Astrocyte of the spinal cord (primary cell): ENCODE results near the gene PANX1.
"Not testable (repeated sequence)": the region's sequence is repeated elsewhere in the genome, so short reads cannot be mapped to it uniquely, and the experiment has no call there.

Source experiments
- DNase-seq: peaks from one replicate; pipeline ENCODE4 v3.0.0; 2011; ENCODE audit warnings: low read depth, low spot score
- H3K4me3 ChIP-seq: 2 replicates; pipeline ENCODE4 v1.5.1; 2011; ENCODE audit warnings: low read depth, mild to moderate bottlenecking, low read length, moderate library complexity
- in situ Hi-C: cut with HindIII; loops from 2 replicates; pipeline ENCODE4 v1.10.0; 2017; ENCODE audit warnings: low sequenced_read_pairs
- TF ChIP-seq, protein P1 (sequence below): IDR thresholded peaks from 2 replicates; pipeline ENCODE4 v1.5.1; 2012; ENCODE audit warnings: low read depth, mild to moderate bottlenecking, low read length, inconsistent platforms

The PANX1 gene

DNA sequence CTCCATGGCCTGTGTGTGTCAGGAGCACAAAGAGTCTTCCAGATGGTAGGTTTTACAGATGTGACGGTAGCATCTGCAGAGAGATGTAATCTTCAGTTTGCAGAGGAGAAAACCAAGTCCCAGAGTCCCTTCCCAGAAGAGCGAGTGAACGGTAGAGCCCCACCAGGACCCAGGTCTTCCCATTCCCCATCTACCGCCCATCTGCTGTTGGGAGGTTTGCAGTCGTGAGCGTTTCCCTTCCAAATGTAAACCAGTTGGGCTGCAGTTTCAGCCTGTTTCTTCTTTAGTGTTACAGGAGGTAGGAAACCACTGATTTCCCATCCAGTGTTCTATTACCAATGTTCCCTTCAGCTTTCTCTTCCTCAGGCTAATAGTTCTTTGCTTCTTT, 24.0 kb downstream of the PANX1 start:
- no peak for DNase-seq
- TF ChIP-seq, protein P1, sequence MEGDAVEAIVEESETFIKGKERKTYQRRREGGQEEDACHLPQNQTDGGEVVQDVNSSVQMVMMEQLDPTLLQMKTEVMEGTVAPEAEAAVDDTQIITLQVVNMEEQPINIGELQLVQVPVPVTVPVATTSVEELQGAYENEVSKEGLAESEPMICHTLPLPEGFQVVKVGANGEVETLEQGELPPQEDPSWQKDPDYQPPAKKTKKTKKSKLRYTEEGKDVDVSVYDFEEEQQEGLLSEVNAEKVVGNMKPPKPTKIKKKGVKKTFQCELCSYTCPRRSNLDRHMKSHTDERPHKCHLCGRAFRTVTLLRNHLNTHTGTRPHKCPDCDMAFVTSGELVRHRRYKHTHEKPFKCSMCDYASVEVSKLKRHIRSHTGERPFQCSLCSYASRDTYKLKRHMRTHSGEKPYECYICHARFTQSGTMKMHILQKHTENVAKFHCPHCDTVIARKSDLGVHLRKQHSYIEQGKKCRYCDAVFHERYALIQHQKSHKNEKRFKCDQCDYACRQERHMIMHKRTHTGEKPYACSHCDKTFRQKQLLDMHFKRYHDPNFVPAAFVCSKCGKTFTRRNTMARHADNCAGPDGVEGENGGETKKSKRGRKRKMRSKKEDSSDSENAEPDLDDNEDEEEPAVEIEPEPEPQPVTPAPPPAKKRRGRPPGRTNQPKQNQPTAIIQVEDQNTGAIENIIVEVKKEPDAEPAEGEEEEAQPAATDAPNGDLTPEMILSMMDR: no peak
- H3K4me3 ChIP-seq: no peak overlapping the region
- in situ Hi-C loops: no loop called here

DNA sequence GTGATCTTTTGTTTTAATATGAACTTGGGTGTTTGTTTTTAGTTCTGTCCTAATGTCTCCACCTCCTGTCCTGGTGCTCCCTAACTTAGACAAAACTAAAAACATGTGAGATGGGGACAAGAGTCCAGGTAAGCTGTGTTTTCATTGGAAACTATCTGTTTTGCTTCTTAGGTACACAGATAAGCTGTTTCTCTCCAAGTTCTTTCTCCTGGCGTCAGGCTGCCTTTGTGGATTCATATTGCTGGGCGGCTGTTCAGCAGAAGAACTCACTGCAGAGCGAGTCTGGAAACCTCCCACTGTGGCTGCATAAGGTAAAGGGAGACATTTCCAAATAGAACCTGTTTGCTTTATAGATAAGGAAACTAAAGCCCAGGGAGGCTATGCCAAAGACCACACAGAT, 24.7 kb downstream of the PANX1 start:
- H3K4me3 ChIP-seq: no peak overlapping the region
- in situ Hi-C loops: no loop called here
- DNase-seq: no peak
- TF ChIP-seq, protein P1: no peak

DNA sequence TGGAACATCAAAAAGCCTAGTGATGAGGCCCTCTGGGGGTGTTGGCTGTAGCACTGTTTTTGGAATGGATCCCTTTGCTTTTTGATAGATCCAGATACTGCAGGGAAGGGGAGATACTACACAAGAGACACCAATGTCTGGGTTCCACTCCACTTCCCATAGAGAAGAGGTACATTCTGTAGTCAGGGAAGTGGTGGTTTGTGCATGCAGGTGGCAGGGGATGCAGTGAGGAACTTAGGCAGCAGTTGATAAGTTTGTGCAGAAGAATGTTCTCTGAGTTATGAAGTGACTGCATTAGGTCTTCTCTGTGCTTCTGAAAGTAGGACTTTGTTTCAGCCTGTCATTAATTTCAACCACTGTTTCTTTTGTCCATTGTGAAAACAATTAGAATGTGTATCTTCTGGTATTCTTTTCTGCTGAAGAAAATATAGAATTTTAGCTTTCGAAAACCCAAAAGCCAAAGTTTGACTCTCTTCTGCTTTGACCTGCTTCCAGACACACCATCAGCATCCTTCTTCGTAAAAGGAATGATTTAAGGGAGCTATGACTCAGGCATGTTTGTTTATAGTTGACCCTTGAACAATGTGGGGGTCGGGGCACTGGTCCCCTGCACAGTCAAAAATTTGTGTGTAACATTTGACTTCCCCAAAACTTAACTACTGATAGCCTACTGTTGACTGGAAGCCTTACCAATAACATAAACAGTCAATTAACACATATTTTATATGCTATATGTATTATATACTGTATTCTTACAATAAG, 25.6 kb downstream of the PANX1 start:
- DNase-seq: no peak

DNA sequence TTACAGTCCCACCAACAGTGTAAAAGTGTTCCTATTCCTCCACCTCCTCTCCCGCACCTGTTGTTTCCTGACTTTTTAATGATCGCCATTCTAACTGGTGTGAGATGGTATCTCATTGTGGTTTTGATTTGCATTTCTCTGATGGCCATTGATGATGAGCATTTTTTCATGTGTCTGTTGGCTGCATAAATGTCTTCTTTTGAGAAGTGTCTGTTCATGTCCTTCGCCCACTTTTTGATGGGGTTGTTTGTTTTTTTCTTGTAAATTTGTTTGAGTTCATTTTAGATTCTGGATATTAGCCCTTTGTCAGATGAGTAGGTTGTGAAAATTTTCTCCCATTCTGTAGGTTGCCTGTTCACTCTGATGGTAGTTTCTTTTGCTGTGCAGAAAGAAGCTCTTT, 28.7 kb downstream of the PANX1 start:
- H3K4me3 ChIP-seq, DNase-seq, in situ Hi-C loops: not testable (repeated sequence)

More for the DNA sequence above, 25.6 kb downstream of the PANX1 start:
- TF ChIP-seq, protein P1: no peak
- in situ Hi-C loops: no loop called here
- no peak overlapping the region for H3K4me3 ChIP-seq

DNA sequence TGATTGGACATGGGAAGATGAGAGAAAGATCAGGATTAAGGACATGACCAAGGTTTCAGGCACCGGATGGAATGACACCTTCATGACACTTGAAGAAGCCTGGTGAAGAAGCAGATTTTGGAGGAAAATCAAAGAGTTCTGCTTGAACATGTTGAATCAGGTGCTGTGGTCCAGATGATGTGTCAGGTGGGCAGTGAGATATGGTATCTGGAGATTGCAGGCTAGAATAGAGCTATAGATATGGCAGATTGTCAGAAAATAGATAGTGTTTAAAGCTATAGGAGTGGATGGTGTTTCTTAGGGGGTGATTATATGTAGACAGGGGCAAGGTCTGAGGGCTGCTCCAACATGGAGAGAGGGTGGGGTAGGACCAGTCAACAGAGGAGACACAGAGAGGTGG, 40.2 kb downstream of the PANX1 start:
- in situ Hi-C loops: no loop called here
- no peak for DNase-seq
- TF ChIP-seq, protein P1: no peak
- no peak overlapping the region for H3K4me3 ChIP-seq

DNA sequence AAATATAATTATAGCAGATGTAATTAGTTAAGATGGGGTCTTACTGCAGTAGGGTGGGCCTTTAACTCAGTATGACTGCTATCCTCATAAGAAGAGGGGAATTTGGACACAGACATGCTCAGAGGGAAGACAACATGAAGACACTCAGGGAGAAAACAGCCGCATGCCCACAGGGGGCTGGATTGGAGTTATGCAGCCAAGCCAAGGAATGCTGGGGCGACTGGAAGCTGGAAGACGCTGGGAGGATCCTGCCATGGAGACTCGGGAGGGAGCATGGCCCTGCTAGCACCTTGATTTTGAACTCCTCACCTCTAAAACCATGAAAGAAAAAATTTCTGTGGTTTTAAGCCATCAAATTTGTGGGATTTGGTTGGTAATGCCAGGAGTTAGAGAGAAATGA, 40.9 kb downstream of the PANX1 start:
- in situ Hi-C loops: no loop called here

DNA sequence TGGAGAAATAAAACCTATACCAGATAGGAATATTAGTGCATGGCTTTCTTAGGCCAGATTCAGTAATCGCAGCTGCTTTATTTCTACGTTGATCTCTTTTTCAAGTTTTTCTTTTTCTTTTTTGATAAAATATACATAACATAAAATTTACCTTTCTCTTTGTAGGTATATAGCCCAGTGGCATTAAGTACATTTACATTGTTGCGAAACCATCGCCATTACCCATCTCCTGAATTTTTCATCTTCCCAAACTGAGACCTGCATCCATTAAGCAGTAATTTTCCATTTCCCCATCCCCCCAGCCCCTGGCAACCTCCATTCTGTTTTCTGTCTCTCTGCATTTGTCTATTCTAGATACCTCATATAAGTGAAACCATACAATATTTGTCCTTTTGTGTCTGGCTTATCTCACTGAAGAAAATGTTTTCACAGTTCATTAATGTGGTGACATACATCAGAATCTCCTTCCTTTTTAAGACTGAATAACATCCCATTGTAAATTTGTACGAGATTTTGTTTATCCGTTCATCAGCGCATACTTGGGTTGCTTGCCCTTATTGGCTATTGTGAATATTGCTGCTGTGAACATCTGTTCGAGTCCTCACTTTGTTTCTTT, 41.4 kb downstream of the PANX1 start:
- in situ Hi-C loops: no loop called here

More for the DNA sequence above, 40.9 kb downstream of the PANX1 start:
- no peak overlapping the region for H3K4me3 ChIP-seq
- no peak for DNase-seq
- TF ChIP-seq, protein P1: no peak

More for the DNA sequence above, 41.4 kb downstream of the PANX1 start:
- no peak overlapping the region for H3K4me3 ChIP-seq
- TF ChIP-seq, protein P1: no peak
- no peak for DNase-seq
